HEK293T (cell line): ENCODE data around the gene MEF2C.

Experiments used
- ARNT ChIP-seq: fragments of 450-650 bp; IDR thresholded peaks from 2 replicates; pipeline ENCODE4 v1.6.1; 2017; ENCODE audit warnings: mild to moderate bottlenecking
- BHLHE40 ChIP-seq: fragments of 450-650 bp; IDR thresholded peaks from 2 replicates; pipeline ENCODE4 v1.6.1; 2016; ENCODE audit warnings: mild to moderate bottlenecking, moderate library complexity, borderline replicate concordance
- CTBP1 ChIP-seq: fragments of 450-650 bp; IDR thresholded peaks from 2 replicates; pipeline ENCODE4 v1.6.1; 2016; ENCODE audit warnings: borderline replicate concordance
- FOXK2 ChIP-seq: fragments of 450-650 bp; IDR thresholded peaks from 2 replicates; pipeline ENCODE4 v1.6.1; 2016; ENCODE audit warnings: mild to moderate bottlenecking
- L3MBTL2 ChIP-seq: fragments of 450-650 bp; conservative IDR thresholded peaks from 2 replicates; pipeline ENCODE4 v1.6.1; 2016; ENCODE audit warnings: mild to moderate bottlenecking
- LEF1 ChIP-seq: fragments of 450-650 bp; IDR thresholded peaks from 2 replicates; pipeline ENCODE4 v1.6.1; 2017; ENCODE audit warnings: mild to moderate bottlenecking, borderline replicate concordance
- NFRKB ChIP-seq: fragments of 450-650 bp; IDR thresholded peaks from 2 replicates; pipeline ENCODE4 v1.6.1; 2016; ENCODE audit warnings: mild to moderate bottlenecking, moderate library complexity
- SUZ12 ChIP-seq: fragments of 450-650 bp; IDR thresholded peaks from 2 replicates; pipeline ENCODE4 v1.6.1; 2016; ENCODE audit warnings: mild to moderate bottlenecking
- ZNF384 ChIP-seq: fragments of 450-650 bp; IDR thresholded peaks from 2 replicates; pipeline ENCODE4 v1.6.1; 2016

- TF ChIP-seq L3MBTL2: no peak
- TF ChIP-seq NFRKB: no peak
- no peak for TF ChIP-seq BHLHE40
- peak; percentile 75 for TF ChIP-seq ZNF384
- no peak for TF ChIP-seq ARNT
- no peak for TF ChIP-seq LEF1
- TF ChIP-seq CTBP1: no peak
- TF ChIP-seq FOXK2: no peak
- TF ChIP-seq SUZ12: no peak
These were observed 97.0 kb downstream of the MEF2C start for GRCh38 chr5:88785746-88786565.
